ENCODE results near the gene PALMD. TPM values are rescaled to one million over a fixed set of nuclear protein-coding genes. Genes with fewer than 3 reads are reported as not detected.

The PALMD gene, protein sequence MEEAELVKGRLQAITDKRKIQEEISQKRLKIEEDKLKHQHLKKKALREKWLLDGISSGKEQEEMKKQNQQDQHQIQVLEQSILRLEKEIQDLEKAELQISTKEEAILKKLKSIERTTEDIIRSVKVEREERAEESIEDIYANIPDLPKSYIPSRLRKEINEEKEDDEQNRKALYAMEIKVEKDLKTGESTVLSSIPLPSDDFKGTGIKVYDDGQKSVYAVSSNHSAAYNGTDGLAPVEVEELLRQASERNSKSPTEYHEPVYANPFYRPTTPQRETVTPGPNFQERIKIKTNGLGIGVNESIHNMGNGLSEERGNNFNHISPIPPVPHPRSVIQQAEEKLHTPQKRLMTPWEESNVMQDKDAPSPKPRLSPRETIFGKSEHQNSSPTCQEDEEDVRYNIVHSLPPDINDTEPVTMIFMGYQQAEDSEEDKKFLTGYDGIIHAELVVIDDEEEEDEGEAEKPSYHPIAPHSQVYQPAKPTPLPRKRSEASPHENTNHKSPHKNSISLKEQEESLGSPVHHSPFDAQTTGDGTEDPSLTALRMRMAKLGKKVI
- total RNA-seq (ENCODE audit: low replicate concordance): not detected in 2 replicates

DNA sequence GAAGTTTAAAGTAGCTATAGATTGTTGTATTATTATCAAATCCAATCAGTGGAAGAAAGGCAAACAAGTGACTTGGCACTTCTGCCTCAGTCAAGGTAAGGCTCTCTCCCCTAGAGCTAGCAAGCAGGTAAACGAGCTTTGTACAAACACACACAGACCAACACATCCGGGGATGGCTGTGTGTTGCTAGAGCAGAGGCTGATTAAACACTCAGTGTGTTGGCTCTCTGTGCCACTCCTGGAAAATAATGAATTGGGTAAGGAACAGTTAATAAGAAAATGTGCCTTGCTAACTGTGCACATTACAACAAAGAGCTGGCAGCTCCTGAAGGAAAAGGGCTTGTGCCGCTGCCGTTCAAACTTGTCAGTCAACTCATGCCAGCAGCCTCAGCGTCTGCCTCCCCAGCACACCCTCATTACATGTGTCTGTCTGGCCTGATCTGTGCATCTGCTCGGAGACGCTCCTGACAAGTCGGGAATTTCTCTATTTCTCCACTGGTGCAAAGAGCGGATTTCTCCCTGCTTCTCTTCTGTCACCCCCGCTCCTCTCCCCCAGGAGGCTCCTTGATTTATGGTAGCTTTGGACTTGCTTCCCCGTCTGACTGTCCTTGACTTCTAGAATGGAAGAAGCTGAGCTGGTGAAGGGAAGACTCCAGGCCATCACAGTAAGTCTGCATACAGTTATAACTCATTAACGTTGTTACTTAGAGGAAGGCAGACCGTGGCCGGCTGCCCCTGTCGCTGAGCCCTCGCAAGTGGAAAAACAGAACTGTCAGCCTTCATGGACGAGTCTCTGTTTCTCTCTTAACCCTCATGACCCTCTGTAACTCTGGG, at the start of gene PALMD:
PALMD (plus strand) TSS at position 415 of the 833 bp plus-strand sequence; CDS start at position 620, 205 bp downstream.
- no peaks in the 10 kb centered on the region for H3F3A ChIP-seq (ENCODE audit: low read depth)
- H3K4me2 ChIP-seq: peak within 1 kb of the TSS; percentile 14
- Mint-ChIP-seq H3K9me3 (no peaks in the 10 kb centered on the region), H3K27ac (peak within 1 kb of the TSS; percentile 67), H3K27me3 (ENCODE audit: insufficient read depth, low read depth) (peaks cover 3% of the 10 kb centered on the region), H3K36me3 (no peaks in the 10 kb centered on the region), H3K4me1 (peaks cover 35% of the 10 kb centered on the region), H3K4me3 (peak within 1 kb of the TSS; percentile 76)
- H3K9ac ChIP-seq: no peak within 1 kb of the TSS
- DNase-seq (ENCODE audit: low spot score): peak; percentile 19
- no peaks in the 10 kb centered on the region for H3K9me3 ChIP-seq (ENCODE audit: low read depth)
- H3K27me3 ChIP-seq: no peaks in the 10 kb centered on the region
- no peaks in the 10 kb centered on the region for H3K79me2 ChIP-seq (ENCODE audit: low read depth)
- H3K4me1 ChIP-seq: peaks cover 28% of the 10 kb centered on the region
- H3K36me3 ChIP-seq: no peaks in the 10 kb centered on the region
- no peak within 1 kb of the TSS for H2AFZ ChIP-seq (replicated peaks)
- H4K20me1 ChIP-seq (ENCODE audit: low read depth): no peaks in the 10 kb centered on the region
- H3K27ac ChIP-seq: no peak within 1 kb of the TSS
- no peak within 1 kb of the TSS for H3K4me3 ChIP-seq
- TF ChIP-seq EZH2phosphoT487 (IDR thresholded peaks at IDR 0.05) (no peak), EZH2 (IDR thresholded peaks at IDR 0.05) (no peak)
- TF ChIP-seq, protein P1, sequence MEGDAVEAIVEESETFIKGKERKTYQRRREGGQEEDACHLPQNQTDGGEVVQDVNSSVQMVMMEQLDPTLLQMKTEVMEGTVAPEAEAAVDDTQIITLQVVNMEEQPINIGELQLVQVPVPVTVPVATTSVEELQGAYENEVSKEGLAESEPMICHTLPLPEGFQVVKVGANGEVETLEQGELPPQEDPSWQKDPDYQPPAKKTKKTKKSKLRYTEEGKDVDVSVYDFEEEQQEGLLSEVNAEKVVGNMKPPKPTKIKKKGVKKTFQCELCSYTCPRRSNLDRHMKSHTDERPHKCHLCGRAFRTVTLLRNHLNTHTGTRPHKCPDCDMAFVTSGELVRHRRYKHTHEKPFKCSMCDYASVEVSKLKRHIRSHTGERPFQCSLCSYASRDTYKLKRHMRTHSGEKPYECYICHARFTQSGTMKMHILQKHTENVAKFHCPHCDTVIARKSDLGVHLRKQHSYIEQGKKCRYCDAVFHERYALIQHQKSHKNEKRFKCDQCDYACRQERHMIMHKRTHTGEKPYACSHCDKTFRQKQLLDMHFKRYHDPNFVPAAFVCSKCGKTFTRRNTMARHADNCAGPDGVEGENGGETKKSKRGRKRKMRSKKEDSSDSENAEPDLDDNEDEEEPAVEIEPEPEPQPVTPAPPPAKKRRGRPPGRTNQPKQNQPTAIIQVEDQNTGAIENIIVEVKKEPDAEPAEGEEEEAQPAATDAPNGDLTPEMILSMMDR (IDR thresholded peaks at IDR 0.05): no peak

DNA sequence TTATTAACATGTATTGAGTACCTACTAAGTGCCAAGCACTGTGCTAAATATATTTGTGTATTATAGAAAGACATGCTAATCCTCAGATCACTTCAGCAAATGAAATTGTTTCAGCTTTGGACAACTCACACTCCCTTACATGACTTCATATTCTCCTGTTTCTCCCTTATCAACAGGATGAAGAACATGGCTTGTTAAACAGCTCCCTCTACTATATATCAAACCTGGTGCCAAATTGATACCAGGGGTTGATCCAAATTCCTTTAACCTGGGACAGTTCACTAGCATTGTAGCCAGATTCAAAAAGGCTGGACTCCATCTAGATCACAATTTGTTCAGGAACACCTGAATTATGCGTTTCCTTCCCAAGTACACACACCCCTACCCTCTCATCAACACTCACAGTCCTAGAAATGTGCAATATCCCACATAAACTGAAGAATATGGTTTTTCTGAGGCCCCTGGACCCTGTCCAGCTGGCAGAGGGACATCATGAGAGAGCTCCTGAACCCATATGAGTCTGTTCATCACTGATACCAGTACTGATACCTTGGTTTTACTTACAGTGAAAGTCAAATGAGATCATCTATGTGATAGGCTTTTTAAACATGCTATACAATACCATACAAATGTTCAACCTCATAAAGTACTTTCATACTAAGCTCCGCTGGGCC, 47.0 kb upstream of the PALMD start:
- H3K27me3 Mint-ChIP-seq (ENCODE audit: insufficient read depth, low read depth): peaks cover 2% of the 10 kb centered on the region

DNA sequence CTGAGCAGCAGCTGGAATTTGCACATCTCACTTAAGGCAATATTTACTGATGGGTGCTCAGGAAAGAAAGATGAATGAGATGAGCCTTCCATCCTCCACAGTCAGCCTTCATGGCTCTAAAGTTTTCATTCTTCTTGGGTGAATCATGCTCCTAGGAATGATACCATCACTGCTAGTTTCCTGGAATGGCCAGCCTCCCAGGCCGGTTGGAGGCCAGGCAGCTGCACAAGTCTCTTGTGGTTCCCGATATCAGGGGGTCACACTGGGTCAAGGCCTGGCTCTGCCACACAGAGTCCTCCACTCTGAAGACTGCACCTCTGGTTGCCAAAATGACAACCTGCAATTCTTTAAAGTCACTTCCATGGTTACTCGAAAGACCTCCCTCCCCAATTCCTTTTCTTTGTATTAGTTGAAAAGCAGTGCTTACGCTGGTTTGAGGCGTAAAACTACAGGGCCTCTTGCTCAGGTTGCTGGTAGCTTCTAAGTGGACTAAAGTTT, 46.2 kb upstream of the PALMD start:
- Histone ChIP-seq H3K27ac (no peak overlapping the region), H3K79me2 (ENCODE audit: low read depth) (no peaks in the 10 kb centered on the region), H3K27me3 (no peaks in the 10 kb centered on the region), H3K9me3 (ENCODE audit: low read depth) (no peaks in the 10 kb centered on the region), H3F3A (ENCODE audit: low read depth) (no peaks in the 10 kb centered on the region), H2AFZ (replicated peaks) (peak overlapping the region; percentile 12), H3K4me2 (no peak overlapping the region), H3K4me1 (no peaks in the 10 kb centered on the region), H3K9ac (no peak overlapping the region), H3K36me3 (no peaks in the 10 kb centered on the region), H4K20me1 (ENCODE audit: low read depth) (no peaks in the 10 kb centered on the region), H3K4me3 (no peak overlapping the region)
- DNase-seq (ENCODE audit: low spot score): no peak
- H3K27me3 Mint-ChIP-seq (ENCODE audit: insufficient read depth, low read depth): peaks cover 2% of the 10 kb centered on the region
- H3K9me3 Mint-ChIP-seq: peaks cover 4% of the 10 kb centered on the region
- TF ChIP-seq, protein P1 (IDR thresholded peaks at IDR 0.05): no peak
- TF ChIP-seq EZH2phosphoT487 (IDR thresholded peaks at IDR 0.05) (no peak), EZH2 (IDR thresholded peaks at IDR 0.05) (no peak)
- H3K36me3 Mint-ChIP-seq: no peaks in the 10 kb centered on the region
- H3K27ac Mint-ChIP-seq: peak overlapping the region; percentile 96
- H3K4me1 Mint-ChIP-seq: peaks cover 26% of the 10 kb centered on the region
- H3K4me3 Mint-ChIP-seq: no peak overlapping the region

More for the DNA sequence above, 47.0 kb upstream of the PALMD start:
- Mint-ChIP-seq H3K36me3 (no peaks in the 10 kb centered on the region), H3K4me1 (peaks cover 23% of the 10 kb centered on the region), H3K4me3 (no peak overlapping the region), H3K27ac (peak overlapping the region; percentile 96), H3K9me3 (peaks cover 4% of the 10 kb centered on the region)
- Histone ChIP-seq H4K20me1 (ENCODE audit: low read depth) (no peaks in the 10 kb centered on the region), H2AFZ (replicated peaks) (no peak overlapping the region), H3K4me1 (no peaks in the 10 kb centered on the region), H3K4me2 (no peak overlapping the region), H3K9ac (no peak overlapping the region), H3K27ac (no peak overlapping the region), H3K4me3 (no peak overlapping the region), H3F3A (ENCODE audit: low read depth) (no peaks in the 10 kb centered on the region), H3K27me3 (no peaks in the 10 kb centered on the region), H3K9me3 (ENCODE audit: low read depth) (no peaks in the 10 kb centered on the region), H3K79me2 (ENCODE audit: low read depth) (no peaks in the 10 kb centered on the region), H3K36me3 (no peaks in the 10 kb centered on the region)
- no peak for TF ChIP-seq EZH2 (IDR thresholded peaks at IDR 0.05)
- no peak for TF ChIP-seq EZH2phosphoT487 (IDR thresholded peaks at IDR 0.05)
- TF ChIP-seq, protein P1 (IDR thresholded peaks at IDR 0.05): no peak
- no peak for DNase-seq (ENCODE audit: low spot score)

Measured in neural progenitor cell (in vitro differentiated cells).